Dedifferentiated amniotic fluid mesenchymal stem cell (primary cell): ENCODE results near the gene HLA-DPB1.
A peak's percentile ranks its signal among the peaks of the same experiment; 100 is the strongest.
"Not testable (repeated sequence)": the region's sequence is repeated elsewhere in the genome, so short reads cannot be mapped to it uniquely, and the experiment has no call there.

ENCODE experiments used
- DNase-seq: peaks from one replicate; pipeline ENCODE4 v3.0.0-alpha.2; 2016; ENCODE audit errors: extremely low spot score

Gene HLA-DPB1

GRCh38 chr6:33071569-33071968, 4.2 kb upstream of the HLA-DPB1 start:
- DNase-seq = no peak

GRCh38 chr6:33072508-33073100, 3.2 kb upstream of the HLA-DPB1 start:
- DNase-seq = no peak

- DNase-seq = no peak
Measured at GRCh38 chr6:33073431-33073871, 2.3 kb upstream of the HLA-DPB1 start, which contains the start of gene HLA-DPA1. TSS of gene HLA-DPA1 (minus strand) at chr6:33073649.

GRCh38 chr6:33075208-33075567, 602 bp upstream of the HLA-DPB1 start:
- DNase-seq = no peak

DNA sequence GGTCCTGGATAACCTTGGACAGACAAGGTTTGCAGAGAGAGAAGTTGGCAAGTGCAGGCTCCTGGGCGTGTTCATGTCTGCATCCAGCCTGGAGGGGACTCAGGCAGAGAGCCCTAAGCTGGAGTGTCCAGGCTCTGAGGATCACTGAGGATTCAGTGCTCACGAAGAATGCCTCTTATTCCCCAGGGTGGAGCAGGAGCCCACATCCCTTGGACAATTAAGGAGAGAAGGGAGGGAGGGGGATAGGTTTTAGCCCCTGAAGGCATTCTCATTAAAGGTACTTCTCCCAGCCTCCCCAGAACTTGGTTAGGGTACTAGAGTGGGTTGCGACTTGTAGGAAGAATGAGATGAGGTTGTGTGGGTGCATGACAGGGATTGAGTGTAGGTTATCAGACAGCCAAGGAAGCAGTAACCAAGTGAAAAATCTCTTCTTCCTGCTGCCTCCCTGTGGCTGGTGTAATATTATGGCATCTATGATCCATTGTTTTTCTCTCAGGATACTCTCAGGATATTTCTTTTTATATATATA, 680 bp downstream of the HLA-DPB1 start:
- no peak for DNase-seq

GRCh38 chr6:33077908-33078307, 2.1 kb downstream of the HLA-DPB1 start:
- no peak for DNase-seq

DNA sequence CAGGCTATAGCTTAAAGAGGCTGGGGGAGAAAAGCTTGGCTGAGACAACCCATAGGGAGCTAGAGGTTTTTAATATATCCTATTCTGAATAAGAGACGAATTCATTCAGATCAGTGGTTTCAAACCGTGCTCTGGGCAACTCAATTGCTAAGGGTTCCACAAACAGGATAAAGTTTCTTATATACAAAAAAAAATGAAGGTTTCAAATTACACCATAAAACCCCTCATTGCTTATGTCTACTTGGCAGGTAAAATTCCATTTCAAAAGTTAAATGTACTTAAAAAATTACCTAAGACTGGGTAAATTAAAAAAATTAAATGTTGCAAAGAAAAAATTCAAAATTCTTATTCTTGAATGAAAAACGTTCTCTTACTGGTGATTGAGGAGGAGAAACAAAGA, 2.7 kb downstream of the HLA-DPB1 start:
- no peak for DNase-seq

DNA sequence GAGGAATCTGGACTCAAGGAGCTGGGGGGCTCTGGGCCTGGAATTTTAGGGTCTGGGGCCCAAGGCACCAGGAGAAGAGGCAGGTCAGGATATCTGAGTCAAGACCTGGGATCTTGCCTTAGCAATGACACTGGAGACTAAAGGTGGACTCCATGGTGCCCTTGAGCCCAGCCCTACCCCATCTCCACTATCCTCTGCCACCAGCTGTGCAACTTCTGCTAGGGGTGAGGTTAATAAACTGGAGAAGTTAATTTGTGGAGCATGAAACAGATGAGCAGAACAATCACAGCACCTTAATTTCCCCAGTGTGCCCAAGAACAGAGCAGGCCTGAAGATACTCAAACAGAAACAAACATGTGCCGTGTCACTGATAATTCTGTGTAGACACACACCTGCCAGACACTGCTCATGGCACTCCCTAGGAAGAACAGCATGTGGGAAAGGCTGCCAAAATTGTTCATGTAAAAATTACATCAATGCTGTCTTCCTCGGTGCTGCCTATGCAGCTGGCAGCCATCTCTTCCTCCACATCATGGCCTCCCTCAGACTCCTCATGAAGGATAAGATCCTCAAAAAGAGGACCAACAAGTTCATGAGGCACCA, 3.2 kb downstream of the HLA-DPB1 start:
- no peak for DNase-seq

- DNase-seq = no peak
Measured at GRCh38 chr6:33079580-33079979, 3.8 kb downstream of the HLA-DPB1 start.

DNA sequence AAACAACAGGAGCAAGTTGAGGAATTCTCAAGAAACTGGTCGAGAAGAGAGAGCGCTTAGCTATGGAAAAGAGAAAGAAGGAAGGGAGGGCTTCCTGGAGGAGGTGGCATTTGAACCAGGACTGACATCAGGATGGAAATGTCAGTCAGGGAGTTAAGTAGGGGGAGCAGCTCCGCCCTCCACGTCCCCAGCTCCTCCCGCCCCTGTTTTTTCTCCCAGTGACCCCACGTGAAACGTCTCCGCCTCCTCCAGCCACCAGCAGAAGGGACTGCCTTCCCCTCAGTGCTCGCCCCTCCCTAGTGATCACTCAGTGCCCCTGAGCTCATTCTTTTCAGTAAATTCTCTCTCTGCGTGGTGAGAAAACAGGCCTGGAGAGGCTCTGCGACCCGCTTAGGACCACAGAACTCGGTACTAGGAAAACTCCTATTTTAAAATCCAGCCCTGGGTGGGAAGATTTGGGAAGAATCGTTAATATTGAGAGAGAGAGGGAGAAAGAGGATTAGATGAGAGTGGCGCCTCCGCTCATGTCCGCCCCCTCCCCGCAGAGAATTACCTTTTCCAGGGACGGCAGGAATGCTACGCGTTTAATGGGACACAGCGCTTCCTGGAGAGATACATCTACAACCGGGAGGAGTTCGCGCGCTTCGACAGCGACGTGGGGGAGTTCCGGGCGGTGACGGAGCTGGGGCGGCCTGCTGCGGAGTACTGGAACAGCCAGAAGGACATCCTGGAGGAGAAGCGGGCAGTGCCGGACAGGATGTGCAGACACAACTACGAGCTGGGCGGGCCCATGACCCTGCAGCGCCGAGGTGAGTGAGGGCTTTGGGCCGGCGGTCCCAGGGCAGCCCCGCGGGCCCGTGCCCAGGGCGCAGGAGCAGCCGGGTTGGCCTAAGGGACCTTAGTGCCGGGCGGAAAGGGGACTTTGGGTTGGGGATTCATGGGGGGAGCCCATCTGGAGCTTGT, 4.6 kb downstream of the HLA-DPB1 start:
- no peak for DNase-seq

DNA sequence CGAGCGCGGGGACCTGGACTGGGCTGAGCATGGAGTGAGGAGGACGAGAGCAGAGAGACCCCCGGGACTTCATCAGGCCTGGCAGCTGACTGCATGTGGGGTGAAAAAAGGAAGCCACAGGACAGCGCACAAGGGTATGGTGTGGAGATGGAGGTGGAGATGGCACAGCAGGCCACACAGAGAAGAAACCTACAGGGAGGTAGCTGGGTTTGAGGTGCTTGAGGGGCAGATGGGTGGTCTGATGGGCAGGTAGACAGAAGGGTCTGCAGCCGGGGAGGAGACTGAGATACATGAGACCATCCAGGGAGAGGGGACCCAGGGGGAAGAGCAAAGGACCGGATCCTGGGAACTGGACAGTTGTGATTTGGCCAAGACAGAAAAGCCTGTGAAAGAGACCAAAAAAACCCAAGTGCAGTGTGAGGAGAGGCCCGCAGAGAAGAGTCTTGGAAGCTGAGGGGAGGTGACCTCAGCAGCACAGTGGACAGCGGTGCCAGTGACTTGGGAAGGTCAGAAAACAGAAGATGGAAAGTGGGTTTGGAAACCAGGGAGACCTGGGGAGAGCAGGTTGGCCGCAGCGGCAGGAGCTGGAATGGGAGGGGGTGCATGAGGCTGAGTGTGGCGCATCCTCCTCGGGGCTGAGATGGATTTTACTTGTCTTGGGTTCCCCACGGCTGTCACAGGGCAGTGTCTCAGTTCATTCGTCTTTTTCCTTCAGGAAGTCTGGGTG, 5.5 kb downstream of the HLA-DPB1 start:
- no peak for DNase-seq

DNA sequence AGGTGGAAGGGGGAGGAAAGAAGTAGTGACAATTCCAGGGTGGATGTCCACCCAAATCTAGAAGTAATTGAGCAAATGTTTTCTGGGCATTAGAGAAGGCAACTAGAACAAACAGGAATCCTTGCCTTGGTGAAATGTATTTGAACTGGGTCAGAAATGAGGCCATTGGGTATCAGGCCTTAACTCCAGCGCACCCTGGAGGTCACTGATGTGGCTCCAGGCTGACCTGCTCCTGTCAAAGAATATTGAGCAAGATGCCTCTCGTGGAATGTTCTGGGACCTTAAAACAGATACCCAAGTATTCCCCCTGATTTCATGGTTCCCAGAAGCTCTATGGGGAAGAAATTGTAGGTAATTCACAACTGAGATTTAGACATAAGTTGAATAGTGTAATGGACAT, 6.9 kb downstream of the HLA-DPB1 start:
- DNase-seq = peak; percentile 33

- DNase-seq = no peak
Measured at GRCh38 chr6:33085627-33086026, 9.8 kb downstream of the HLA-DPB1 start.

GRCh38 chr6:33088258-33088930, 12.6 kb downstream of the HLA-DPB1 start:
- DNase-seq = no peak

DNA sequence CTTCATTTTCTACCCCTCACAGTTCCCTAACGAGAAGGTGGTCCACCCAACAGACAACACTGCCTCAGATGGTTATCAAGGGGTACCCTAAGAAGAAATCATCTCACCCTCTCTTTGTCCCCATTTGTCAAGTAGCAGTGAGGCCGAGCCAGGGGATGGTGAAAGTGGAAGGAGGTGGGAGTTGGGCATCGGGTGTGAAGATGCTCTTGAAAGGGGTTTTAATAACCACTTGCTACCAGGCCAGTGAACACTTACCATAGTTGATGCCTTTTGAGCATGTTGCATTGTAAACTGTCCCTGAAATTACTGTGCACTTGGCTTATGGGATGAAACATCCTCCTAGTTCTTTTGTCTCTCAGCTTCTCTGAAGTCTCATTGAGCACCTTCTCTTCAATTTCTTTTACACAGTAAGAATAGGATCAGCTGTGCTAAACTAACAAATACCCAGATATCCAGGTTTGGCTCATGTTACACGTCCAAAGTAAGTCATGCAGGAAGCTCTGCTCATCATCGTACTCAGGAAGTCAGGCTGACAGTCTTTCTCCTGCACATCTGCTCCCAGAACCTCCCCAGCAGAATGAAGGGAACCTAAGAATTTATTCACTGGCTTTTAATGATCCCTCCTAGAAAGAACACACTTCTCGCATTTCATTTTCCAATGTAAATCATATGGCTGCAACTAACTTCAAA, 13.3 kb downstream of the HLA-DPB1 start:
- no peak for DNase-seq

GRCh38 chr6:33091957-33092356, 16.2 kb downstream of the HLA-DPB1 start:
- no peak for DNase-seq

GRCh38 chr6:33092385-33092784, 16.6 kb downstream of the HLA-DPB1 start:
- no peak for DNase-seq

- no peak for DNase-seq
Measured at GRCh38 chr6:33093855-33094254, 18.1 kb downstream of the HLA-DPB1 start.

- no peak for DNase-seq
Measured at GRCh38 chr6:33095681-33096080, 19.9 kb downstream of the HLA-DPB1 start.

DNA sequence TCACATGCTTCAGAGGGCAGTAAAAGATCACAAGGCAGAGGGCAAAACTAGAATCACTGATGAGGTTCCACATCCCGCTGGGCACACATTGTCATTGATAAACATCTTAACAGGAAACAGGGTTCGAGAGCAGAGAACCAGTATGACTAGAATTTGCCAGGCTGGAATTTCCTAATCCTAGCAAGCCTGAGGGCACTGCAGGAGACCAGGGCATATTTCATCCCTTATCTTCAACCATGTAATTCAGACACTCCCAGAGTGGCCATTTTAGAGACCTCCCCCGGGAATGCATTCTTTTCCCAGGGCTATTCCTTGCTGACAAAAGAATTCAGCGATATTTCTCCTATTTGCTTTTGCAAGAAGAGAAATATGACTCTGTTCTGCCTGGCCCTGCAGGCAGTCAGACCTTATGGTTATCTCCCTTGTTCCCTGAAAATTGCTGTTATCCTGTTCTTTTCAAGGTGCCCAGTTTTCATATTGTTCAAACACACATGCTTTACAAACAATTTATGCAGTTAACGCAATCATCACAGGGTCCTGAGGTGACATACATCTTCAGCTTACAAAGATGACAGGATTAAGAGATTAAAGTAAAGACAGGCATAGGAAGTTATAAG, 25.4 kb downstream of the HLA-DPB1 start:
- not testable (repeated sequence) for DNase-seq
